Psoas muscle (tissue), 8 donors: ENCODE data around the gene FAM149B1. TPM values are rescaled to one million over a fixed set of nuclear protein-coding genes. Genes with fewer than 3 reads are reported as not detected.

Experiments used
- ATAC-seq, 4 donors: fragments of 200-7000 bp; cut with Tn5 transposase; one replicate each; pipeline ENCODE4 v1.9.1; 2020; ENCODE audit warnings: moderate library complexity in 3 of 4, mild to moderate bottlenecking in 2 of 4
- DNase-seq, 2 donors: peaks; one replicate each; pipeline ENCODE4 v3.0.0-alpha.2; 2020
- H3K27ac ChIP-seq: fragments of 200-600 bp; one replicate; pipeline ENCODE4 v1.8.0; 2022
- H3K27me3 ChIP-seq, 3 donors: fragments of 200-600 bp in 1 of 3; one replicate each; pipeline versions ENCODE4 v1.6.1 to v1.8.0; 2013 to 2022; ENCODE audit warnings: low read length in 2 of 3, mild to moderate bottlenecking in 2 of 3, moderate library complexity in 1 of 3; ENCODE audit not compliant: insufficient read depth in 3 of 3
- H3K36me3 ChIP-seq, 2 donors: fragments of 200-600 bp in 1 of 2; one replicate each; pipeline versions ENCODE4 v1.6.1 to v1.8.0; 2013 to 2022; ENCODE audit warnings: low read depth in 1 of 2, mild to moderate bottlenecking in 1 of 2, moderate library complexity in 1 of 2; ENCODE audit not compliant: insufficient read depth in 1 of 2
- H3K4me1 ChIP-seq: fragments of 200-600 bp; one replicate; pipeline ENCODE4 v1.8.0; 2022
- H3K4me3 ChIP-seq: fragments of 200-600 bp; one replicate; pipeline ENCODE4 v1.8.0; 2022; ENCODE audit warnings: mild to moderate bottlenecking
- H3K9me3 ChIP-seq: fragments of 200-600 bp; one replicate; pipeline ENCODE4 v1.8.0; 2022
- WGBS, 3 donors: extraction: QIAGEN DNeasy Blood & Tissue Kit; methylation state at CpG; one replicate each; pipeline versions ENCODE4 v1.1.6 to v1.1.7; 2013; 5-methylcytosine and 5-hydroxymethylcytosine counted together
- intact Hi-C, 2 donors: fragments of 100-400 bp; cut with DNase I; formaldehyde crosslinking; loops; one replicate each; pipeline versions ENCODE4 v1.11.0 to v1.14.2; 2022
- polyA plus RNA-seq, 3 donors: library from polyadenylated mRNA; stranded (reverse); fragments of 200-250 nt; gene quantifications; one replicate each; pipeline ENCODE4 v1.2.3, GENCODE V29; 2013
- total RNA-seq, 4 donors: library from RNA; stranded (reverse); fragmentation: NEBNext Ultra II Directional in 2 of 4; extraction: Animal tissue kit (Norgen Biotek cat#: 25700) in 2 of 4; gene quantifications; one replicate each; pipeline versions ENCODE4 v1.2.1 to v1.2.4, GENCODE V29; 2021 to 2023
- TF ChIP-seq, protein P1 (sequence below): fragments of 200-600 bp; IDR thresholded peaks from one replicate; pipeline ENCODE4 v1.8.0; 2022; ENCODE audit warnings: antibody characterized with exemption
- donor health status: healthy with polysubstance abuse.
- donor health status: DM: no; HTN: no; CAD: no; lungs with moderate emphysema.
- donor health status: Bipolar disorder and iron deficiency.
- donor health status: healthy.
- donor health status: DM: yes; HTN: yes; CAD: no.
- donor health status: DM: no; HTN: no; CAD: no.
- donor health status: DM: no; HTN: no; CAD: no.
- donor health status: DM: yes; HTN: yes; CAD: no.

The FAM149B1 gene
- total and polyA plus RNA-seq, 7 donors, result 8.2 to 18.1 (median 10.8) TPM

- Histone ChIP-seq H3K27ac (no peak overlapping the region), H3K27me3 (no peaks in the 10 kb centered on the region), H3K9me3 (no peaks in the 10 kb centered on the region), H3K36me3 (peaks cover 2 to 47% of the 10 kb centered on the region in 2 donors), H3K4me3 (no peak overlapping the region), H3K4me1 (no peaks in the 10 kb centered on the region)
- 95 to 97% (median 97%) methylated on average over 5 of the region's 5 CpGs for WGBS, 3 donors
- intact Hi-C loops, result no loop called here
- DNase-seq, result no peak
- no peak for ATAC-seq
- TF ChIP-seq, protein P1, sequence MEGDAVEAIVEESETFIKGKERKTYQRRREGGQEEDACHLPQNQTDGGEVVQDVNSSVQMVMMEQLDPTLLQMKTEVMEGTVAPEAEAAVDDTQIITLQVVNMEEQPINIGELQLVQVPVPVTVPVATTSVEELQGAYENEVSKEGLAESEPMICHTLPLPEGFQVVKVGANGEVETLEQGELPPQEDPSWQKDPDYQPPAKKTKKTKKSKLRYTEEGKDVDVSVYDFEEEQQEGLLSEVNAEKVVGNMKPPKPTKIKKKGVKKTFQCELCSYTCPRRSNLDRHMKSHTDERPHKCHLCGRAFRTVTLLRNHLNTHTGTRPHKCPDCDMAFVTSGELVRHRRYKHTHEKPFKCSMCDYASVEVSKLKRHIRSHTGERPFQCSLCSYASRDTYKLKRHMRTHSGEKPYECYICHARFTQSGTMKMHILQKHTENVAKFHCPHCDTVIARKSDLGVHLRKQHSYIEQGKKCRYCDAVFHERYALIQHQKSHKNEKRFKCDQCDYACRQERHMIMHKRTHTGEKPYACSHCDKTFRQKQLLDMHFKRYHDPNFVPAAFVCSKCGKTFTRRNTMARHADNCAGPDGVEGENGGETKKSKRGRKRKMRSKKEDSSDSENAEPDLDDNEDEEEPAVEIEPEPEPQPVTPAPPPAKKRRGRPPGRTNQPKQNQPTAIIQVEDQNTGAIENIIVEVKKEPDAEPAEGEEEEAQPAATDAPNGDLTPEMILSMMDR, result no peak
Measured at GRCh38 chr10:73190188-73190587, 22.3 kb downstream of the FAM149B1 start.

GRCh38 chr10:73205081-73205480, 37.2 kb downstream of the FAM149B1 start:
- Histone ChIP-seq H3K27ac (no peak overlapping the region), H3K4me1 (no peaks in the 10 kb centered on the region), H3K27me3 (no peaks in the 10 kb centered on the region), H3K4me3 (no peak overlapping the region), H3K9me3 (no peaks in the 10 kb centered on the region), H3K36me3 (peaks cover 0 to 31% of the 10 kb centered on the region in 2 donors)
- TF ChIP-seq, protein P1, result no peak
- ATAC-seq (no peak), DNase-seq (no peak)
- 91 to 97% (median 92%) methylated on average over 3 of the region's 3 CpGs for WGBS, 3 donors
- intact Hi-C loops, result no loop called here

GRCh38 chr10:73205890-73206289, 38.0 kb downstream of the FAM149B1 start:
- ATAC-seq, result no peak
- WGBS, 3 donors, result 96 to 100% (median 99%) methylated on average over 1 of the region's 1 CpG
- DNase-seq, result no peak
- TF ChIP-seq, protein P1, result no peak
- Histone ChIP-seq H3K27ac (no peak overlapping the region), H3K9me3 (no peaks in the 10 kb centered on the region), H3K36me3 (peaks cover 2 to 31% of the 10 kb centered on the region in 2 donors), H3K27me3 (no peaks in the 10 kb centered on the region), H3K4me1 (no peaks in the 10 kb centered on the region), H3K4me3 (no peak overlapping the region)
- intact Hi-C loops, result no loop called here

DNA sequence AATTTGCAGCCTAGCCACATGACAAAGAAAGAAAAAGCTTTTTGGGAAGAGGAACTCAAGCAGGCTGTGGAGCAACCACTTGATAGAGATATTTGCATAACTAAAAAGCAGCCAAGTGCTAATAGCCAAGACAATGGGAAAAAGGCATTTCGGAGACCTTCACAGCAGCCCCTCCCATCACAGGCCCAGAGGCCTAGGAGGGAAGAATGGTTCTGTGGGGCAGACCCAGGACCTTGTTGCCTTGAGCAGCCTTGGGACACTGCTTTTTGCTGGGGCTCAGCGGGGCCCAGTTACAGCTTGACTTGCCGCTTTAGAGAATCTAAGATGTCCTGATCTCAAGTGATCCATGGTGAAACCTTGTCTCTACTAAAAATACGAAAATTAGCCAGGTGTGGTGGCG, 38.5 kb downstream of the FAM149B1 start:
- H3K4me1 ChIP-seq, result no peaks in the 10 kb centered on the region
- TF ChIP-seq, protein P1, result no peak
- WGBS, 3 donors, result 98 to 100% (median 99%) methylated on average over 5 of the region's 5 CpGs
- ATAC-seq (no peak), DNase-seq (no peak)
- no peak overlapping the region for H3K27ac ChIP-seq
- H3K36me3 ChIP-seq, result peaks cover 3 to 34% of the 10 kb centered on the region in 2 donors
- intact Hi-C loops, result no loop called here
- H3K27me3 ChIP-seq, result no peaks in the 10 kb centered on the region
- no peaks in the 10 kb centered on the region for H3K9me3 ChIP-seq
- no peak overlapping the region for H3K4me3 ChIP-seq

GRCh38 chr10:73207883-73208282, 40.0 kb downstream of the FAM149B1 start:
- H3K36me3 ChIP-seq, result peaks cover 3 to 42% of the 10 kb centered on the region in 2 donors
- intact Hi-C loops, result no loop called here
- ATAC-seq (no peak), DNase-seq (peak; percentile 40 to 62)
- H3K27ac ChIP-seq, result no peak overlapping the region
- no peaks in the 10 kb centered on the region for H3K4me1 ChIP-seq
- WGBS, 3 donors, result 76 to 90% (median 83%) methylated on average over 2 of the region's 2 CpGs
- no peak overlapping the region for H3K4me3 ChIP-seq
- H3K9me3 ChIP-seq, result no peaks in the 10 kb centered on the region
- TF ChIP-seq, protein P1, result no peak
- no peaks in the 10 kb centered on the region for H3K27me3 ChIP-seq
